Measurements from ENCODE around the gene PLEKHM3.

The PLEKHM3 gene

DNA sequence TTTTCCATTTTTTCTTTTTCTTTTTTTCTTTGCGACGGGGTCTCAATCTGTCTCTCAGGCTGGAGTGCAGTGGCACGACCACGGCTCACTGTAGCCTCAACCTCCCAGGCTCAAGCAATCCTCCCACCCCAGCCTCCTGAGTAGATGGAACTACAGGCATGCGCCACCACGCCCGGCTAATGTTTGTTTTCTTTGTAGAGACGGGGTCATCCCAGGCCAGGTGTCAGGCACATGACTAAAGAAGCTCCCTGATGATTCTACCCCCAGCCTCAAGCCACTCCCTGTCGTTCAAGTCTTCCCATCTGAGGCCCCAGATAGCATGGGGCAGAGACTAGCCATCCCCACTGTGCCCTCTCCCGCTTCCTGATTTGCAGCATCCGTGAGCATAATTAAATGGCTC lies 245.8 kb downstream of the PLEKHM3 start:
- no peak for TF ChIP-seq EZH2phosphoT487 (IDR thresholded peaks at IDR 0.05; ENCODE audit: borderline replicate concordance)
- TF ChIP-seq, protein P1, sequence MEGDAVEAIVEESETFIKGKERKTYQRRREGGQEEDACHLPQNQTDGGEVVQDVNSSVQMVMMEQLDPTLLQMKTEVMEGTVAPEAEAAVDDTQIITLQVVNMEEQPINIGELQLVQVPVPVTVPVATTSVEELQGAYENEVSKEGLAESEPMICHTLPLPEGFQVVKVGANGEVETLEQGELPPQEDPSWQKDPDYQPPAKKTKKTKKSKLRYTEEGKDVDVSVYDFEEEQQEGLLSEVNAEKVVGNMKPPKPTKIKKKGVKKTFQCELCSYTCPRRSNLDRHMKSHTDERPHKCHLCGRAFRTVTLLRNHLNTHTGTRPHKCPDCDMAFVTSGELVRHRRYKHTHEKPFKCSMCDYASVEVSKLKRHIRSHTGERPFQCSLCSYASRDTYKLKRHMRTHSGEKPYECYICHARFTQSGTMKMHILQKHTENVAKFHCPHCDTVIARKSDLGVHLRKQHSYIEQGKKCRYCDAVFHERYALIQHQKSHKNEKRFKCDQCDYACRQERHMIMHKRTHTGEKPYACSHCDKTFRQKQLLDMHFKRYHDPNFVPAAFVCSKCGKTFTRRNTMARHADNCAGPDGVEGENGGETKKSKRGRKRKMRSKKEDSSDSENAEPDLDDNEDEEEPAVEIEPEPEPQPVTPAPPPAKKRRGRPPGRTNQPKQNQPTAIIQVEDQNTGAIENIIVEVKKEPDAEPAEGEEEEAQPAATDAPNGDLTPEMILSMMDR (conservative IDR thresholded peaks at IDR 0.05; ENCODE audit: low read length): no peak
- Histone ChIP-seq H3K9me3 (ENCODE audit: insufficient read depth, low read depth, low read length) (no peaks in the 10 kb centered on the region), H3K9me2 (replicated peaks; ENCODE audit: low read depth, low read length) (no peaks in the 10 kb centered on the region), H3K4me2 (ENCODE audit: low read depth, low read length, poor library complexity, severe bottlenecking) (no peak overlapping the region), H2AFZ (ENCODE audit: low read length) (no peak overlapping the region), H3K9ac (ENCODE audit: low read depth, low read length, poor library complexity, severe bottlenecking) (no peak overlapping the region), H3F3A (ENCODE audit: low read depth) (no peaks in the 10 kb centered on the region), H3K4me3 (ENCODE audit: low read length, poor library complexity, severe bottlenecking) (no peak overlapping the region), H3K36me3 (ENCODE audit: insufficient read depth, low read length) (no peaks in the 10 kb centered on the region), H4K20me1 (ENCODE audit: insufficient read depth, low read length, poor library complexity, severe bottlenecking) (no peaks in the 10 kb centered on the region), H3K4me1 (ENCODE audit: insufficient read depth, low read length, poor library complexity, severe bottlenecking) (no peaks in the 10 kb centered on the region), H3K79me2 (ENCODE audit: insufficient read depth, low read length) (no peaks in the 10 kb centered on the region), H3K27me3 (ENCODE audit: insufficient read depth, low read length, poor library complexity, severe bottlenecking) (no peaks in the 10 kb centered on the region)

DNA sequence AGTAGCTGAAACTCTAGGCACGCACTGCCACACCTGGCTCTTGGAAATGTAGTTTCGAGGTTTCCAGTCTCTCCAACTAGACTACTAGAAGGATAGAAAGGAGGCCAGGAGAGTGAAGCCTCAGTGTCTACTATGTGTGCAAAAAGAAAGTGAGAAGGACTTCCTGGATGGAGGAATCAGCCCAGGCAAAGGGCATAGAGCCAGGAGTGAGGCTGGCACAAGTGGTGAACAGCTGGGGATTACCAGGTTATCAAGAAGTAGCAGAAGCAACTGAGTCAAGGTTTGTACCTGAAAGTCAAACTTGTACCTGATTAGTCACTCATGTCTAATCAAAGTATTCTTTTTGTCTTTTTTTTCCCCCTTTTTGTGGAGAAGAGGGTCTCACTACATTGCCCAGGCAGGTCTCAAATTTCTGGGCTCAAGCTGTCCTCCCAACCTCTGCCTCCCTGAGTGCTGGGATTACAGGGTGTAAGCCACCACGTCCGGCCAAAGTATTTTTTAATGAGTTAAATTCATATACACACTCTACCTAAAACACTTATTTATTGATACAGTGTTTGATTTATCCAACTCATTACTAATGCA lies 246.9 kb downstream of the PLEKHM3 start:
- H3K4me1 ChIP-seq (ENCODE audit: insufficient read depth, low read length, poor library complexity, severe bottlenecking): no peaks in the 10 kb centered on the region
- no peaks in the 10 kb centered on the region for H3K36me3 ChIP-seq (ENCODE audit: insufficient read depth, low read length)
- H3K4me3 ChIP-seq (ENCODE audit: low read length, poor library complexity, severe bottlenecking): no peak overlapping the region
- no peak overlapping the region for H3K9ac ChIP-seq (ENCODE audit: low read depth, low read length, poor library complexity, severe bottlenecking)
- no peak overlapping the region for H3K4me2 ChIP-seq (ENCODE audit: low read depth, low read length, poor library complexity, severe bottlenecking)
- no peaks in the 10 kb centered on the region for H3F3A ChIP-seq (ENCODE audit: low read depth)
- TF ChIP-seq EZH2phosphoT487 (IDR thresholded peaks at IDR 0.05; ENCODE audit: borderline replicate concordance): no peak
- TF ChIP-seq, protein P1 (conservative IDR thresholded peaks at IDR 0.05; ENCODE audit: low read length): no peak
- no peak overlapping the region for H2AFZ ChIP-seq (ENCODE audit: low read length)
- no peaks in the 10 kb centered on the region for H3K9me3 ChIP-seq (ENCODE audit: insufficient read depth, low read depth, low read length)
- H3K27me3 ChIP-seq (ENCODE audit: insufficient read depth, low read length, poor library complexity, severe bottlenecking): no peaks in the 10 kb centered on the region
- H3K9me2 ChIP-seq (replicated peaks; ENCODE audit: low read depth, low read length): no peaks in the 10 kb centered on the region
- H3K79me2 ChIP-seq (ENCODE audit: insufficient read depth, low read length): no peaks in the 10 kb centered on the region
- H4K20me1 ChIP-seq (ENCODE audit: insufficient read depth, low read length, poor library complexity, severe bottlenecking): no peaks in the 10 kb centered on the region

DNA sequence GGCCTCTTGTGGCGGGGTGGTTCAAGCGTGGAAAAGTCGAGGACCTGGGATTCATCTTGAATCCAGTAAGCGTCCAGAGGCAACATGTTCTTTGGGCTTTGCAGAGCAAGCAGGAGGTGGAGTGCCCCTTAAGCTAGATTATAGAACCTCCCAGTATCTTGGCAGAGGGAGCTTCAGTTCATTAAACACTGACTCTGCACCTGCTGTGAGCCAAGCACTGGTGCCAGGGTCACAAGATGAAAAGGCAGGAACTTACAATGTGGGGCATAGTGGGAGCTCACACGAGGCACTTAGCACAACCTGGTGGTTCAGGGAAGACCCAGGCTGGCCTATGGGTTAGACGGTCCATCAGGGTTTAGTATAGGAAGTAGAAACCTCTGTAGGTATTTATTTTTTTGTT lies 248.2 kb downstream of the PLEKHM3 start:
- H3K9ac ChIP-seq (ENCODE audit: low read depth, low read length, poor library complexity, severe bottlenecking): no peak overlapping the region
- TF ChIP-seq, protein P1 (conservative IDR thresholded peaks at IDR 0.05; ENCODE audit: low read length): no peak
- no peak for TF ChIP-seq EZH2phosphoT487 (IDR thresholded peaks at IDR 0.05; ENCODE audit: borderline replicate concordance)

More for the DNA sequence above, 248.2 kb downstream of the PLEKHM3 start:
- H3K4me2 ChIP-seq (ENCODE audit: low read depth, low read length, poor library complexity, severe bottlenecking): no peak overlapping the region
- no peak overlapping the region for H3K4me3 ChIP-seq (ENCODE audit: low read length, poor library complexity, severe bottlenecking)
- no peak overlapping the region for H2AFZ ChIP-seq (ENCODE audit: low read length)
- H3K27me3 ChIP-seq (ENCODE audit: insufficient read depth, low read length, poor library complexity, severe bottlenecking): no peaks in the 10 kb centered on the region
- H3K9me2 ChIP-seq (replicated peaks; ENCODE audit: low read depth, low read length): no peaks in the 10 kb centered on the region
- no peaks in the 10 kb centered on the region for H3K4me1 ChIP-seq (ENCODE audit: insufficient read depth, low read length, poor library complexity, severe bottlenecking)
- no peaks in the 10 kb centered on the region for H3F3A ChIP-seq (ENCODE audit: low read depth)
- H4K20me1 ChIP-seq (ENCODE audit: insufficient read depth, low read length, poor library complexity, severe bottlenecking): no peaks in the 10 kb centered on the region
- no peaks in the 10 kb centered on the region for H3K36me3 ChIP-seq (ENCODE audit: insufficient read depth, low read length)
- no peaks in the 10 kb centered on the region for H3K9me3 ChIP-seq (ENCODE audit: insufficient read depth, low read depth, low read length)
- no peaks in the 10 kb centered on the region for H3K79me2 ChIP-seq (ENCODE audit: insufficient read depth, low read length)
